Stimulated activated CD8-positive, alpha-beta memory T cell treated with anti-CD3 and anti-CD28 coated beads, Interleukin-4, amount 100 ng/mL, for 4 hours (primary cell): ENCODE measurements around the gene USP25.
"Not testable (repeated sequence)": the region's sequence is repeated elsewhere in the genome, so short reads cannot be mapped to it uniquely, and the experiment has no call there.

ENCODE experiments used
- DNase-seq, 2 donors: peaks; one replicate each; pipeline ENCODE4 v3.0.0-alpha.2; 2020; ENCODE audit warnings: low read depth in 2 of 2, low spot score in 1 of 2

USP25 gene

GRCh38 chr21:15732290-15732995, 2.7 kb downstream of the USP25 start:
- no peak for DNase-seq

DNA sequence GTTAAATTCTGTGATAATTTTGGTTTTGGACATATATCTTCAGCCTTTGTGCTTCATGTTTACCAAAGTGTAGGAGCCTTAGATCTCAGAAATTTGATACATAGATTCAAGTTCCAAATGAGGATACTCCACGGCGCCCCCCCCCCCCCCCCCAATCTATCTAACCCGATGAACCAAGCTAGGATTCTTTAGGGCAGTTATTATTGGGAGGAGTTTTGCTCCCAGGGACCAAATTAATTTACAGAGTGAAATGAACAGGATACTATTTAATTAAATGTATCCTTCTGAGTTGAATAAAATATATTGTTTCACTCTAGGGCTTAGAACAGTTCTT, 3.2 kb downstream of the USP25 start:
- DNase-seq: no peak

GRCh38 chr21:15735409-15735808, 5.6 kb downstream of the USP25 start:
- no peak for DNase-seq

DNA sequence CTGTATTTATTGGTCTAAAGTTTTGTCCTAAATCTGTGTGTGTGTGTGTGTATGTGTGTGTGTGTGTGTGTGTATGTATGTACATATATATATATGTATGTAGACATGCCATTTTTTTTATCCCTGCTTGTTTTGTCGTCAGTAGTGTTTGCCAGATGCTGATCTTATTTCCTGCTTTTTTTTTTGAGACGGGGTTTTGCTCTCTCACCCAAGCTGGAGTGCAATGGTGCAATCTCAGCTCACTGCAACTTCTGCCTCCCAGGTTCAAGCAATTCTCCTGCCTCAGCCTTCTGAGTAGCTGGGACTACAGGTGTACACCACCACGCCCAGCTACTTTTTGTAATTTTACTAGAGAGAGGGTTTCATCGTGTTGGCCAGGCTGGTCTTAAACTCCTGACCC, 6.1 kb downstream of the USP25 start:
- DNase-seq: not testable (repeated sequence)

- not testable (repeated sequence) for DNase-seq
Measured at GRCh38 chr21:15738779-15739178, 9.0 kb downstream of the USP25 start.

DNA sequence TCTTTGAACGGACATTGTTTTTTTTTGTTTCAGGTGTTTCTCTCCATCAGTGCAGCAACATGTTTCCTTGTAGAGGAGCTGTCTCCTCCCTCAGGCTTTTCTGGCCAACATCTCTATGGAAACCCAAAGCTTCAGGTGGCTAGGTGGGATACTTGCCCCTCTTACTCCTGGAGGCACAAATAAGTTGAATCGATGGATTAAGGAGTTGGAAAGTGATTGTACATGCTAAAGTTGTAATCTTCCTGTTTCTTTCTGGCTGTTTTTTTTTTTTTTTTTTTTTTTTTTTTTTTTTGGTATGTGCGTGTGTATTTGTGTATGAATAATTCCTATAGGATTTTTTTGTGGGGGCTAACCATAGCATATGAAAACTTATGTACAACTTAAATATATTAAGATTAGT, 10.6 kb downstream of the USP25 start:
- DNase-seq: no peak

GRCh38 chr21:15741510-15741909, 11.7 kb downstream of the USP25 start:
- no peak for DNase-seq

DNA sequence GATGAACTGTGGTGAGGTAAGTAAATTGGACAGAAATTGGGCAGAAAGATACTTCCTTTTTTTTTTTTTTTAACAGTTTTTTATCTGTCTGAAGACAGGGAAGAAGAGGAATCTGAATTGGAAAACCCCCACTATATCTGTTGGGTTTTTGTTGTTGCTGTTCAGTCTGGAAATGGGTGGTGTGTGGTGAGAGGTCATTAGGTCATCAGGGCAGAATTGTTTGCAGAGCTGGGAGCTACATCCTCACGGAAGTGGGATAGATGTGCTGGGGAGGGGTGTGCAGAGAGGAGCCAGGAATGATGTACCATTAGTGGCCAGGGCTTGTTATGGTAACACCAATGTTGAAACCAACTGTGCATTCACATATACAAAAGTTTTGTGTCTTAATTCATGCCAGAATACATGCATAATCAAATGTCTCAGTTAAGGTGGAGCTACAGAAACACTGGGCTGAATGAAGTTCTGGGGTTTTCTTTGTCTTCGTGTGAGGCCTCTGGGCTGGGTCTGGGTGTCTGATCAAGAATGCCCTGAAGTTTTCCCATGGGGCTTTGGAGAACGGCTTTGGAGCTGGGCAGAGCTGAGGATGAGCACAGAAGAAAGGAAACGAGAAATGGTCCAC, 12.4 kb downstream of the USP25 start:
- DNase-seq: no peak

DNA sequence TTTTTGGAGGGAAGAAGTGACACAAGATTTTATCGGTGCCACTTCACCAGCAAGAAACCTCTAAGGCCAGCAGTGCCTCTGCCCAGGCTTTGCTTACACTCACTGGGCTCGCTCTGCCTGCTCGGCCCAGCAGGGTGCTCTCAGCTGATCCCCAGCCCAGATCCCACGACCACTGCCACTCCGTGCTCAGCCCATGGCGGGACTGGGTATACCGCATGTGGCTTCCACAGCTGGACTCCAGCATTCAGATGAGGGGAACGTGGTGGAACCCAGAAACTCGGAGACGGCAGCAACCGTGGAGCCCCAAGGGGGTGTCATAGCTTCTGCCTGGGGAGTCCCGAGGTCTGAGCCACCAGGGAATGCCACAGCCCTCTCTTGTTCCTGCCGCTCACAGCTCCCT, 12.9 kb downstream of the USP25 start:
- no peak for DNase-seq

- no peak for DNase-seq
Measured at GRCh38 chr21:15743593-15743992, 13.8 kb downstream of the USP25 start.

DNA sequence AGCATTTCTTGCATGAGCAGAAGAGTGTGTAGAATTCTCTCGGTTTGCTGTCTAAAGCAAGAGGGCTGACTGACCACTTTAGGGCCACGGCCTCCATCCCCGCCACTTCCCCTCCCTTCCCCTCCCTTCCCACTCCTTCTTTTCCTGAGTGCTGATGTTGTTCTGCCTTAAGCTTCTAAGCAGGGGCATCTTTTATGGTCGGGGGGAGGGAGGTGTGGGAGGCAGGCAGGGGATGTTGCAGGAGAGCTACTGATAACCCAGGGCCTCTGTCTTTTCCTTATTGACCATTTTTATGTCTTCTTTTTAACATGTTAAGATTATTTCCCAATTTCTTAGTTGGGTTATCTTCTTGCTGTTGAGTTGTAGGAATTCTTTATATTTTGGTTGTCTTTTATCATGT, 15.1 kb downstream of the USP25 start:
- DNase-seq: no peak

GRCh38 chr21:15748586-15748985, 18.8 kb downstream of the USP25 start:
- DNase-seq: no peak

DNA sequence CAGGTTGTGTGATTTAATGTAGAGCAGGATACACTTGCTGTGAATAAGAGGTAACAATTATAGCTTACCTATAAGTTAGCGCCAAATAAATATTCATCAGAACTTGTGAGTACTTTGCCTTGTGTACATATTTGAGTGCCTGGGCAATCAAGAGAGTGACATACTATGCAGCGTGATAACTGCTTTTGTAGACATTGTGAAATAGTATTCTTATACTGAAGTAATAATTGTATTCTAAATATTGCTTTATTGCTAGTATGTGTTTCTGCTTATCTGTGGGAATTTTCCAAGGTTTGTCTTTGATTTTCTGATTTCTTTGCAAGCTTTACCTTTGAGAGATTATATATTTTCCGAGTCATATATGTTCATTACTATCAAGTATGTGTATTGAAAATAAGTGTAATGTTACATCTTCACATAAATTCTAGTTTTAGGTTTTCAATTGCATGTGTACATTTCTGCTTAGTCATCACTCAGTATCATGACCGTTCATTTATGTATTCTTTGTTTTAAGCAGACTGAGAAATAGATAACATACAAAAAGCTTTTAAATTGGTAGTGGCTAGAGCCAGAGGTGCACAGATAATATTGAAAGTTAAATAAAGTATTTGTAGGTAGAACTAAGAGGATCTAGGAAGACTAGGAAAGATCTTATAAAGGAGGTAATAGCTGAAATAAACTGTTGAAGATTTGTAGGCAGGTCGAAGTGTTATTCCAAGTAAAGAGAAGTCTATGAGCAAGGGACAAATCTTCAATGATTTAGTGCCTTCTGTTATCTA, 19.5 kb downstream of the USP25 start:
- no peak for DNase-seq

GRCh38 chr21:15749861-15750159, 20.0 kb downstream of the USP25 start:
- no peak for DNase-seq

- DNase-seq: no peak
Measured at GRCh38 chr21:15751037-15751436, 21.3 kb downstream of the USP25 start.

DNA sequence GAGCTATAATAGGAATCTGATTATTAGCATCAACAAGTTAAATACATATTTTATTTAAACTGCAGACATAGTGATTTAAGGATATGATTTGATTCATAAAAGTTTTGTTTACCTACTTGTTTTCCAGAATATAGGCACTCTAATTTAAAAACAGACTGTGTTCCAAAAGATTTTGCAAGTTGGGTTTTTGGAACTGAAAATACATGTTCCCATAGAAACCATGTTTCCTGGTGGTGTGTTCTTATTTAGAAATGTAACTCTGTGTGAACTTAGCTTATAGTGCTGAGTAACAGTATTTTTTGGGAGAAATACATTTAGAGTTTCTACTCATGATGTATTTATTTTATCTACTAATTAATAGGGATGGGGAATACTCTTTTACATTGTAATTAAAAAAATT, 21.8 kb downstream of the USP25 start:
- no peak for DNase-seq

- DNase-seq: no peak
Measured at GRCh38 chr21:15752763-15753407, 23.1 kb downstream of the USP25 start.

DNA sequence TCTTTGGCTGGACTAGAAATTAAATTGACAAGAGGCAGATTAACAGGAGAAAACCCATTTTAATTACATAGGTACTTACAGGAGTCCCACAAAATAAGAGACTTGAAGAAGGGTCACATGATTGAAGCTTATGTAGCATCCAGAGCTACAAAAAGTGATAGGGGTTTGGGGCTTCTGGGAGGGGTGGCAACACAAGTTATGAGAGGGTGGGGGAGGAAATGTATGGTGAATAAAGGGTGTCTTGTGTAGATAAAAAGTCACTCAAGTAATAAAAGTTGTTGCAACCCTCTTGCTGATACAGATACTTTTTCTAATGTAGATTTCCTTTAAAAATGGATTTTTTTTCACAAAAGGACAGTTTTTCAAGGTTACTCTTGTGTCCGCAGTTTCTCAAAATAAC, 24.0 kb downstream of the USP25 start:
- DNase-seq: no peak

DNA sequence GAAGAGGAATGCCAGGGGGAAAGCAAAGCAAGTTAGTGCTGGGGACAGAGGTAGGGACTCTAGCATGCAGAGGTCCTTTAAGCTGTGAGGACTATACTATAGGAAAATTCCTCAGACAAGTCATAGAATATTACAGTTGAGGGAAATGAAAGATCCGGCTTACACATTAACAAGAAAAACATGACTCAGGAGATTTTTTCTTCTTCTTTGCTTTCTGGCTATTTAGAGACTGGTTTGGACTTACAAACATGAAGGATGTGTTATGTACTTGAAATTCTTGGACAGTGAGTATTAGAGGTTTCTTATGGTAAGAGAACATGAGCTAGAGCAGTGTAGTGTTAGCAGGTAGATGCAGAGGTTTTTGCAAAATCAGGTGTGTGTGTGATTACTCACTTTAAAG, 24.9 kb downstream of the USP25 start:
- DNase-seq: no peak

DNA sequence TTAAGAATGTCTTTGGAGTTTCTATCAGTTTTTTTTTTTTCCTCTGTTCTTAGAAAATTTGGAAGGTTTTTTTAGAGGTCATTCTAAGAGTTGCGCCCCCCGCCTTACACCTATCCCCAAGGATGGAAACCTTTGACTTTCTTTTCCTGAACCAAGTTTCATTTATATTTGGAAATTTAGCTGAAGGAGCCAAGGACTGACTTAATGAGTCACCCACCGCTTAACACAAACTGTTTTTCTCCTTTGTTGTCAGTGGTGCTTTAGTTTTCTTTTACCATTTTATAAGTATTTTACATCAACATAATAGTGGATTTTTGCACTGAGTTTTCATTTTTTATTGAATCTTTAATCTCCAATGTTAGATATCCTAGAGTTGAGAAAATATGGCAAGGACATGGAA, 25.3 kb downstream of the USP25 start:
- DNase-seq: no peak

DNA sequence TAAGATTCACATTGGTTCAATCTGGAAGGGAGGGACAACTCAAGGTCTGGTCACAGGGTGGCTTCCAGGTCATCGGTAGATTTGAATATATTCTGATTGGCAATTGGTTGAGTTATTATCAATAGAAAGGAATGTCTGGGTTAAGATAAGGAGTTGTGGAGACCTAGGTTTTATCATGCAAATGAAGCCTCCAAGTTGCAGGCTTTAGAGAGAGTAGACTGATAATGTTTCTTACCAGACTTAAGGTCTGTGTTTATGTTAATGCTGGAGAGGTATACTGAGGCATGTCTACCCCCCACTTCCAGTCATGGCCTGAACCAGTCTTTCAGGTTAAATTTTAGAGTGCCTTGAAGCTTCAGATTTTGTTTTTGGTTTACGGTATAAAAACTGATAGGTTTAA, 29.7 kb downstream of the USP25 start:
- DNase-seq: no peak

DNA sequence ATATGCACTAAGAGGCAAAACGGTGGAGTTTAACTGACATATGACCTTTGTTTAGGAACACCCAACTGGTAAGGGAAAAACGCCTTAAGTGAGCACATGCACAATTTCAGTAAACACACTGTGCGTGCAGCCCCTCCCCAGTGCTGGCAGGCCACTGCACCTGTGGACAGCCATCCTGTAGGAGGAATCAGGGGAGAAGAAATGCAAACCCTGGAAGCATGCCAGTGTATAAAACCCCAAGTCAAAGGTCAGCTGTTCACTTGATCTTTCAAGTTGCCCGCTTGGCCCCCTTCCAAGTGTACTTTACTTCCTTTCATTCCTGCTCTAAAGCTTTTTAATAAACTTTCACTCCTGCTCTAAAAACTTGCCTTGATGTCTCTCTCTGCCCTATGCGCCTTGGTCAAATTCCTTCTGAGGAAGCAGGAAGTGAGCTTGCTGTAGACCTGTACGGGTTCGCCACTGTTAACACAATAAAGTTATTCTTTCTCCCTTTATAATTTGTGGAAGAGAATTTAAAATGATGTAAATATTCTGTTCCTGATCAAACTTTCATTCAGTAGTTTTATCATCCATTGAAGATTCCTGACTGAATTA, 31.8 kb downstream of the USP25 start:
- no peak for DNase-seq
